ENCODE measurements around the gene DIP2A. TPM values are rescaled to one million over a fixed set of nuclear protein-coding genes. Genes with fewer than 3 reads are reported as not detected.

DIP2A gene
- polyA plus RNA-seq, 3 donors = 4.6 to 55.4 (median 6.1) TPM

DNA sequence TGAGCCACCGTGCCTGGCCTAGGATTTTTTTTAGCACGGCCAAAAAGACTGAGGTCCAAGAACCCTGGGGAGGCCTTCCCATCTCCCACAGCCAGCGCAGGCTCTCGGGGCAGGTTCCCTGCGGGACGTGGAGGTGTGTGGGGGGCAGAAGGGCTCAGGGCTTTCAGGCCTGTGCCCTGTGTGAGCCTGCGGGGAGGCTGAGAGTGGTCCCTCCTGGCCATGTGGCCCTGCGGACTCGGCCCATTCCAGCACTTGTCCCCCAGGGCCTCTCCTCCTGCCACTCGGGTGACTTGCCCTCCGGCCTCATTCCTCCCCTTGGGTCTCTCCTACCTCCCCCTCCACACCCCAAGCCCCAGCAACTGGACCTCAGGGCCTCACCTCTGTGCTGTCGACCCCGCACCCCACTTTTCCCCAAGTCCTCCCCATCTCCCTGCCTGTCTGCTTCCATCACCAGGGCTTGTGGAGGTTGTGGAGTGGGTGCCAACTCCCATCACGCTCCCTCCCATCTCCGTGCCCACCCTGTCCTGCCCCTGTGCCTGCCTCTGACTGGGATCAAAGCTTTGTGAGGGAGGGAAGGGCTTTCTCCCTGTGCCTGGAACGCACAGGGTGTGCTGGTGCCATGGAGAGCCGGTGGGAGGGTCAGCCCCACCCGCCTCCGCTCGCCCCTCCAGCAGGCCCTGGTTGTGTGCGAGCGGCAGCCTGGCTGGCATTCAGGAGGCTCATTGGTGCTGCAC is 32.2 kb upstream of the DIP2A start:
- Mint-ChIP-seq H3K4me1 (peaks cover 5% of the 10 kb centered on the region), H3K27ac (peak overlapping the region in 1 of 7 donors; percentile 46), H3K9me3 (peaks cover 0 to 2% (median 0%) of the 10 kb centered on the region in 7 donors), H3K36me3 (peaks cover 50 to 73% of the 10 kb centered on the region in 2 donors), H3K4me3 (no peak overlapping the region), H3K27me3 (ENCODE audit: low read depth in 3 of 3) (peaks cover 0 to 5% (median 1%) of the 10 kb centered on the region in 3 donors)
- Histone ChIP-seq H3K36me3 (replicated peaks in 1 of 2; ENCODE audit: control insufficient read depth in 1 of 2, insufficient read depth in 2 of 2, low read length in 2 of 2) (peaks cover 42 to 81% of the 10 kb centered on the region in 2 donors), H3K27ac (ENCODE audit: low read depth in 1 of 2, low read length in 2 of 2) (no peak overlapping the region), H3K9me3 (replicated peaks in 1 of 2; ENCODE audit: control insufficient read depth in 1 of 2, insufficient read depth in 1 of 2, low read length in 2 of 2) (no peaks in the 10 kb centered on the region), H3K27me3 (ENCODE audit: control insufficient read depth in 2 of 2, insufficient read depth in 2 of 2, low read length in 2 of 2) (no peaks in the 10 kb centered on the region), H2AFZ (ENCODE audit: insufficient read depth, low read depth, low read length, poor library complexity, severe bottlenecking) (no peak overlapping the region), H3K79me2 (ENCODE audit: insufficient read depth, low read length) (no peaks in the 10 kb centered on the region), H3K4me2 (replicated peaks; ENCODE audit: extremely low read depth, low read length, poor library complexity, severe bottlenecking) (no peak overlapping the region), H3K9ac (ENCODE audit: insufficient read depth, low read length, poor library complexity, severe bottlenecking) (no peak overlapping the region), H3K4me1 (ENCODE audit: control insufficient read depth in 1 of 2, insufficient read depth in 2 of 2, low read length in 2 of 2) (peaks cover 2 to 3% of the 10 kb centered on the region in 2 donors), H4K20me1 (ENCODE audit: insufficient read depth, low read length) (no peaks in the 10 kb centered on the region), H3K4me3 (replicated peaks in 1 of 3; ENCODE audit: low read depth in 2 of 3, low read length in 3 of 3) (no peak overlapping the region)
- 98% methylated on average over 15 of the region's 22 CpGs for WGBS (ENCODE audit: insufficient coverage)
- intact Hi-C loops (cut with micrococcal nuclease) = no loop called here
- TF ChIP-seq CTCF (IDR thresholded peaks at IDR 0.05) = no peak
- no peak for DNase-seq

DNA sequence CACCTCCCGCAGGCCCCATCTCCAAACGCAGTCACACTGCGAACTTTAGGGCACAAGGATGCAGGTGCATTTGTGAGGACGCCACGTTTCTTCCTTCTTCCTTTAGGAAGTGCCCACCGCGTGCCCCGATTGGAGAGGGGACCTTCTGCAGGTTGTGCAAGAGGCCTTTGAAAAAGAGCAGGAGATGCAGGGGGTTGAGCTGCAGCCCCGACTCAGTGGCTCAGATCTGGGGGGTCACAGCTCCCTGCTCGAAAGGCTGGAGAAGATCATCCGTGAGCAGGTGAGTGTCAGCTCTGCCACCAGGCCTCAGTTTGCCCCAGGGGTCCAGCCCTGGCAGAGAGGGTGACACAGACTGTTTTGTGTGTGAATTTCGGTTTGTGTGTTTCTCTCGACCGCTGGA is 31.2 kb upstream of the DIP2A start:
- Histone ChIP-seq H3K36me3 (replicated peaks in 1 of 2; ENCODE audit: control insufficient read depth in 1 of 2, insufficient read depth in 2 of 2, low read length in 2 of 2) (peaks cover 36 to 71% of the 10 kb centered on the region in 2 donors), H3K4me1 (ENCODE audit: control insufficient read depth in 1 of 2, insufficient read depth in 2 of 2, low read length in 2 of 2) (peaks cover 13% of the 10 kb centered on the region in 2 donors), H2AFZ (ENCODE audit: insufficient read depth, low read depth, low read length, poor library complexity, severe bottlenecking) (no peak overlapping the region), H3K27ac (ENCODE audit: low read depth in 1 of 2, low read length in 2 of 2) (no peak overlapping the region), H3K27me3 (ENCODE audit: control insufficient read depth in 2 of 2, insufficient read depth in 2 of 2, low read length in 2 of 2) (no peaks in the 10 kb centered on the region), H3K4me2 (replicated peaks; ENCODE audit: extremely low read depth, low read length, poor library complexity, severe bottlenecking) (no peak overlapping the region), H3K4me3 (replicated peaks in 1 of 3; ENCODE audit: low read depth in 2 of 3, low read length in 3 of 3) (no peak overlapping the region), H3K9ac (ENCODE audit: insufficient read depth, low read length, poor library complexity, severe bottlenecking) (no peak overlapping the region), H3K9me3 (replicated peaks in 1 of 2; ENCODE audit: control insufficient read depth in 1 of 2, insufficient read depth in 1 of 2, low read length in 2 of 2) (no peaks in the 10 kb centered on the region), H4K20me1 (ENCODE audit: insufficient read depth, low read length) (no peaks in the 10 kb centered on the region), H3K79me2 (ENCODE audit: insufficient read depth, low read length) (no peaks in the 10 kb centered on the region)
- Mint-ChIP-seq H3K36me3 (peaks cover 50 to 68% of the 10 kb centered on the region in 2 donors), H3K4me3 (no peak overlapping the region), H3K4me1 (peaks cover 15% of the 10 kb centered on the region), H3K27ac (no peak overlapping the region), H3K27me3 (ENCODE audit: low read depth in 3 of 3) (peaks cover 0 to 5% (median 1%) of the 10 kb centered on the region in 3 donors), H3K9me3 (peaks cover 0 to 2% (median 0%) of the 10 kb centered on the region in 7 donors)
- WGBS (ENCODE audit: insufficient coverage) = 89% methylated on average over 9 of the region's 14 CpGs
- TF ChIP-seq CTCF (IDR thresholded peaks at IDR 0.05) = no peak
- DNase-seq = no peak
- intact Hi-C loops (cut with micrococcal nuclease) = no loop called here
